ENCODE data around the gene GOLT1A.

The GOLT1A gene

DNA sequence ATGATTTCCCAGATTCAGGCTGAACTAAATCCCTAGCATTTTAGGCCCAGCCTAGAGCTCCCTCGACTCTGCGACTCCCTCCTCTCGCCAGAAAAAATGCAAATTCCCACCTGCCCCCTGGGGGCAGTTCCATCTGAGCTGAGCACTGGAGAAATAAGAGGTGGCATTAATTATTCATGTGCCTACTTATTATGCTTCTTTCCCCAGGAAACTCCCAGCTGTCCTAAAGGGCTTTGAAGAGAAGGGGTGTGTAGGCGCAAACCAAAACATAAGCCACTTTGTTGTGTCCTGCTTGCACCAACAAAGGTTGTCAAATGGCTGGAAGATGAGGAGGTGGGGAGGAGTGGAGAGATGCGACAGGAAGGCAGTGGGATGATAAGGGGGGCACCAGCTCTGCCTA lies 41.4 kb upstream of the GOLT1A start:
- H3K9me3 ChIP-seq (ENCODE audit: insufficient read depth, low read depth, low read length), result no peaks in the 10 kb centered on the region
- H3K4me2 ChIP-seq (ENCODE audit: low read depth, low read length, poor library complexity, severe bottlenecking), result no peak overlapping the region
- H3K79me2 ChIP-seq (ENCODE audit: insufficient read depth, low read length), result no peaks in the 10 kb centered on the region
- H3K4me3 ChIP-seq (ENCODE audit: low read length, poor library complexity, severe bottlenecking), result no peak overlapping the region
- no peaks in the 10 kb centered on the region for H3K36me3 ChIP-seq (ENCODE audit: insufficient read depth, low read length)
- no peak overlapping the region for H2AFZ ChIP-seq (ENCODE audit: low read length)
- H4K20me1 ChIP-seq (ENCODE audit: insufficient read depth, low read length, poor library complexity, severe bottlenecking), result no peaks in the 10 kb centered on the region
- no peaks in the 10 kb centered on the region for H3K9me2 ChIP-seq (replicated peaks; ENCODE audit: low read depth, low read length)
- H3K27me3 ChIP-seq (ENCODE audit: insufficient read depth, low read length, poor library complexity, severe bottlenecking), result no peaks in the 10 kb centered on the region
- H3K4me1 ChIP-seq (ENCODE audit: insufficient read depth, low read length, poor library complexity, severe bottlenecking), result peaks cover 4% of the 10 kb centered on the region
- no peak for TF ChIP-seq EZH2phosphoT487 (IDR thresholded peaks at IDR 0.05; ENCODE audit: borderline replicate concordance)
- TF ChIP-seq, protein P1, sequence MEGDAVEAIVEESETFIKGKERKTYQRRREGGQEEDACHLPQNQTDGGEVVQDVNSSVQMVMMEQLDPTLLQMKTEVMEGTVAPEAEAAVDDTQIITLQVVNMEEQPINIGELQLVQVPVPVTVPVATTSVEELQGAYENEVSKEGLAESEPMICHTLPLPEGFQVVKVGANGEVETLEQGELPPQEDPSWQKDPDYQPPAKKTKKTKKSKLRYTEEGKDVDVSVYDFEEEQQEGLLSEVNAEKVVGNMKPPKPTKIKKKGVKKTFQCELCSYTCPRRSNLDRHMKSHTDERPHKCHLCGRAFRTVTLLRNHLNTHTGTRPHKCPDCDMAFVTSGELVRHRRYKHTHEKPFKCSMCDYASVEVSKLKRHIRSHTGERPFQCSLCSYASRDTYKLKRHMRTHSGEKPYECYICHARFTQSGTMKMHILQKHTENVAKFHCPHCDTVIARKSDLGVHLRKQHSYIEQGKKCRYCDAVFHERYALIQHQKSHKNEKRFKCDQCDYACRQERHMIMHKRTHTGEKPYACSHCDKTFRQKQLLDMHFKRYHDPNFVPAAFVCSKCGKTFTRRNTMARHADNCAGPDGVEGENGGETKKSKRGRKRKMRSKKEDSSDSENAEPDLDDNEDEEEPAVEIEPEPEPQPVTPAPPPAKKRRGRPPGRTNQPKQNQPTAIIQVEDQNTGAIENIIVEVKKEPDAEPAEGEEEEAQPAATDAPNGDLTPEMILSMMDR (conservative IDR thresholded peaks at IDR 0.05; ENCODE audit: low read length), result no peak
- H3F3A ChIP-seq (ENCODE audit: low read depth), result no peaks in the 10 kb centered on the region
- H3K9ac ChIP-seq (ENCODE audit: low read depth, low read length, poor library complexity, severe bottlenecking), result no peak overlapping the region

DNA sequence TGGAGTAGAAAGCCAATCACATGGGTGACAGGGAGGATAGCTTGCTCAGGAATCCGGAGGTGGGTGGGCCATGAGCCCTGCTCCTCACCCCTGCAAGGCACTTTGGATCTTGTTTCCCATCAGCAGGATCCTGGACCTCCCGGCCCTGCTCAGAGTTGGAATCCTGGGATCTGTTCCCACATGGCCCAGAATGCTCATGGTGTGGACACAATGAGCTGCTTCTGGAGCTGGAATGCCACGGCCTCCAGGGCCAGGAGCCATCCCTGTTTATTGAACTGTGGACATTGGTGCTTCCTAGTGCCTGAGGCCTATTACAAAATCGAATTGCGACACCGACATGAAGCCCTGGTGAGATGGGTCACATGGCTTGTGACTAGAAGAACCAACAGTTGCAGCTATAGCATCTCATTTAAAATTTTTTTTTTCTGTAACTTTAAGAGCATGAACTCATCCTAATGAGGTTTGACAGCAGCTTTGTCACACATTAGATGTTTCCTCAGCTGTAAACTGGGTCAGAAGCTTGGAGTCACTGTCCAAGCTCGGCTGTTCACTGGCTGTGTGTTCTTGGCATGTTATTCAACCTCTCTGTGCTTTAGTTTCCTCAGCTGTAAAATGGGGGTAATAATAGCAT lies 40.4 kb upstream of the GOLT1A start:
- no peaks in the 10 kb centered on the region for H3K79me2 ChIP-seq (ENCODE audit: insufficient read depth, low read length)
- peaks cover 4% of the 10 kb centered on the region for H3K4me1 ChIP-seq (ENCODE audit: insufficient read depth, low read length, poor library complexity, severe bottlenecking)
- no peaks in the 10 kb centered on the region for H3K9me3 ChIP-seq (ENCODE audit: insufficient read depth, low read depth, low read length)
- H3K4me3 ChIP-seq (ENCODE audit: low read length, poor library complexity, severe bottlenecking), result no peak overlapping the region
- H2AFZ ChIP-seq (ENCODE audit: low read length), result no peak overlapping the region
- H3K27me3 ChIP-seq (ENCODE audit: insufficient read depth, low read length, poor library complexity, severe bottlenecking), result no peaks in the 10 kb centered on the region
- no peak overlapping the region for H3K4me2 ChIP-seq (ENCODE audit: low read depth, low read length, poor library complexity, severe bottlenecking)
- H3K9me2 ChIP-seq (replicated peaks; ENCODE audit: low read depth, low read length), result no peaks in the 10 kb centered on the region
- TF ChIP-seq EZH2phosphoT487 (IDR thresholded peaks at IDR 0.05; ENCODE audit: borderline replicate concordance), result no peak
- TF ChIP-seq, protein P1 (conservative IDR thresholded peaks at IDR 0.05; ENCODE audit: low read length), result no peak
- H4K20me1 ChIP-seq (ENCODE audit: insufficient read depth, low read length, poor library complexity, severe bottlenecking), result no peaks in the 10 kb centered on the region
- no peaks in the 10 kb centered on the region for H3K36me3 ChIP-seq (ENCODE audit: insufficient read depth, low read length)
- no peaks in the 10 kb centered on the region for H3F3A ChIP-seq (ENCODE audit: low read depth)
- no peak overlapping the region for H3K9ac ChIP-seq (ENCODE audit: low read depth, low read length, poor library complexity, severe bottlenecking)

DNA sequence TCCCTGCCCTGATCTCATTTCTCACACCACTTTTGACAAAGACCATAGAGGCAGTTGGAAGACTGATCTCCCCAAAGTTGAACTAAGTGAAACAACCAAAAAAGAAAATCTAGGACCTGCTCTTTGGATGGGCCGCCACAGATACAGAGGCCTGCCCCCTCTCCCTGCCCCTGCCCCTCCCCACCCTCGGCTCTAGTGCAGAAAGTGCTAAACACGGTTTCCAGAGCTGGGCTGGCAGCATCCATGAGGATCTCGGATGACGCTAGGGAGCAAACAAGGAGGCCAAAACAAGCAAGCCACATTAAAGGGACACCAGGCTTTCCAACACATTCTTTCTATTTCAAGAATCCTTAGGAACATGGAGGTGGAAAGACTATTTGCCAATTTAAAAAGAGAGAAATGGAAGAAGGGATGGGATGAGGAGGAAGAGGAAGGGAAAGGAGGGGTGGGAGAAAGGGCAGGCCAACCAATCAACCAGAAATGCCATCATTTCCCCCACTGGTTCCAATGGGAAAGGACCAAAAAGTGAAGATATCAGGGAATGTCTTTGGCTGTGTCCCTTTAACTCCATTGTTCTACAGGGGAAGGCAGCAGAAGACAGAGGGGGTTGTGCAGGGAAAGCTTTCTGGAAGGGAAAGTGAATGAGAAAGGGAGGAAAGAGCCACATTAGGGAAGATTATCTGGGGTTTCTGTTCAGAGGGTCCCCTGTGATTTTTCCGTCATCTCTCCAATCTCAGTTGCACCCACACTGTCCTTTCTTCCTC lies 38.3 kb upstream of the GOLT1A start:
- H3K4me1 ChIP-seq (ENCODE audit: insufficient read depth, low read length, poor library complexity, severe bottlenecking), result no peaks in the 10 kb centered on the region
- H3K27me3 ChIP-seq (ENCODE audit: insufficient read depth, low read length, poor library complexity, severe bottlenecking), result no peaks in the 10 kb centered on the region
- TF ChIP-seq, protein P1 (conservative IDR thresholded peaks at IDR 0.05; ENCODE audit: low read length), result no peak
- TF ChIP-seq EZH2phosphoT487 (IDR thresholded peaks at IDR 0.05; ENCODE audit: borderline replicate concordance), result no peak
- no peaks in the 10 kb centered on the region for H3K9me2 ChIP-seq (replicated peaks; ENCODE audit: low read depth, low read length)
- no peaks in the 10 kb centered on the region for H3F3A ChIP-seq (ENCODE audit: low read depth)
- no peaks in the 10 kb centered on the region for H4K20me1 ChIP-seq (ENCODE audit: insufficient read depth, low read length, poor library complexity, severe bottlenecking)
- no peak overlapping the region for H3K4me3 ChIP-seq (ENCODE audit: low read length, poor library complexity, severe bottlenecking)
- H2AFZ ChIP-seq (ENCODE audit: low read length), result no peak overlapping the region
- H3K79me2 ChIP-seq (ENCODE audit: insufficient read depth, low read length), result no peaks in the 10 kb centered on the region
- H3K4me2 ChIP-seq (ENCODE audit: low read depth, low read length, poor library complexity, severe bottlenecking), result no peak overlapping the region
- H3K36me3 ChIP-seq (ENCODE audit: insufficient read depth, low read length), result no peaks in the 10 kb centered on the region
- H3K9ac ChIP-seq (ENCODE audit: low read depth, low read length, poor library complexity, severe bottlenecking), result no peak overlapping the region
- H3K9me3 ChIP-seq (ENCODE audit: insufficient read depth, low read depth, low read length), result no peaks in the 10 kb centered on the region
